ENCODE results near the gene LHX5. TPM values are rescaled to one million over a fixed set of nuclear protein-coding genes. Genes with fewer than 3 reads are reported as not detected.

LHX5 gene
- polyA plus RNA-seq, 2 donors, result not detected

DNA sequence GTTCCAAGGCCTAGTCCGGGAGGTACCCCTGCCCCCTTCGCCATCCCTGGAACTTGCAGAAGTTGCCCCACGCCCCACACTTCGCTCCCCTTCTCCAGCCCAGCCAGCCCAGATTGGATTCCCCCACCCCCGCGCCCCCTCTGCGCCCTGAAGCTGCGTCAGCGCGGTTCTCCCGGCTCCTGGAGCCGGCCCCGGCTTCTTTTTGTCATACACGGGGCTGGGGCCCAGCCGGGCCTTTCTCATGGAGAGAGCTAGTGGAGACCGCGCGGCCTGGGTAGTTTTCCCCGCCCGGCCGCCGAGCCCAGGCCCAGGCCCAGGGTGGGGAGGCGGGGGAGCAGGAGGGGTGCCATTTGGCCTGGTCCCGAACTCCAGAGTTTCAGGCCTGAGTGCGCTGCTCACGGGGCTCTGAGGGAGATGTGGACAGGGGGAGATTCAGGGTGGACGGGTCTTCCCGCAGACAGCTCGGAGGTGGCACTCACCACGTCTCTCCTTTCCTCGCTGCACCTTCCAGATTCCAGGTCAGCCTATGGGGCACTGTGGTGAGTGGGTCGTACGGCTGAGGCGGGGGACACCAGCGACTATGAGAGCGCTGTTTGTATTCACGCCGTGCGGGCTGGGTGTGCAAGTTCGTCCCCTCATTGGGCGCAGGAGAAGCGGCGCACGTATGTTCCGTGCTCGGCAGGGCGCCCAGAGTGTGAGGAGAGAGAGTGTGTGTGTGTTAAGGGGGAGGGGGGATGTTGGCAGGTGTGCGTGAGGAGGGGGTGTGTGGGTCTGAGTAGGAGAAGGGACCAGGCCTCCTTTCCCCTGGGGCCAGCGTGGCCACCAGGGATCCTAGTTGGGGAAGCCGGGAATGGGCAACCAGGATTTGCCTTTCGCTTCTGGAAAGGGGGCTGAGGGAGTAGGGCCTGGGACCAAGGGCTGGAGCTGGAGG lies 785 bp upstream of the LHX5 start:
- WGBS, 2 donors, result 5 to 6% methylated on average over 51 of the region's 51 CpGs
- H3K4me3 ChIP-seq (ENCODE audit: low read depth in 1 of 2, low read length in 2 of 2), result no peak overlapping the region
- H3K27ac ChIP-seq (ENCODE audit: low read depth in 2 of 2, low read length in 1 of 2), result no peak overlapping the region
- peaks cover 15 to 32% of the 10 kb centered on the region in 2 donors for H3K27me3 ChIP-seq (ENCODE audit: control insufficient read depth in 1 of 2, insufficient read depth in 2 of 2, low read length in 2 of 2)
- peaks cover 0 to 2% of the 10 kb centered on the region in 2 donors for H3K9me3 ChIP-seq (ENCODE audit: control insufficient read depth in 2 of 2, insufficient read depth in 1 of 2, low read depth in 1 of 2, low read length in 1 of 2)
- H3K4me1 ChIP-seq (ENCODE audit: control insufficient read depth in 2 of 2, insufficient read depth in 2 of 2, low read length in 1 of 2), result peaks cover 0 to 8% of the 10 kb centered on the region in 2 donors
- no peaks in the 10 kb centered on the region for H3K36me3 ChIP-seq (ENCODE audit: control insufficient read depth in 2 of 2, insufficient read depth in 2 of 2, low read length in 1 of 2)

DNA sequence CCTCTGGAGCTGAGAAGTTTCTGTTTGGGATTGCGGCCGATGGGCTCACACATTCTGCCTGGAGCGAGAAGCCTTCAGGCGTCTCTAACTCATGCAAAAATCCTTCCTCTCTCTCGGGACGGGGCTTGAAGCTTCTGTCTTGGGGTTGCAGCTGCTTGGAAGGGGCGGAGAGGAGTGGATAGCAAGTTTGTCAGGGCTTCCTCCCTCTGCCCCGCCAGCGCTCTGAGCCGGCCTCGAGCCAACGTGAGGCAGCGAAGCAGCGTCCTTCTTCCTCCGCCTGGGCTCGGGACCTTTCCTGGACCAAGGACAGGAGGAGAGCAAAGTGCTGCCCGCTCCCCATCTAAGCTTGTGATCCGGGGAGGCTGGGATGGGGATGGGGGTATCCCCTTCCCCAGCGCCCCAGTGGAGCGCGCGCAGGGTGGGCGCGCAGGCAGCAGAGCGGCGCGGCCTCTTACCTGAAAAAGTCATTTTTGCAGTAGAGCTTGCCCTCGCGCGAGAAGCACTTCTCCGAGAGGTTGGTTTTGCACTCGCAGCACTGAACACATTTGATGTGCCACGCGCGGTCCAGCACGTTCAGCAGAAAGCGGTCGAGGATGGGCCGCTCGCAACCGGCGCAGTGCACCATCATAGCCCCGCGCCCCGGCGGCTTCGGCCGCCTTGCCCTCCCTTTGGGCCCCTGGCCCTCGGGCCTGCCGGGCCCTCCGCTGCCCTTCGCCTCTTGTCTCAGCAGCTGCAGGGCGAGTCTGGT lies 626 bp downstream of the LHX5 start:
- H3K36me3 ChIP-seq (ENCODE audit: control insufficient read depth in 2 of 2, insufficient read depth in 2 of 2, low read length in 1 of 2), result no peaks in the 10 kb centered on the region
- H3K27me3 ChIP-seq (ENCODE audit: control insufficient read depth in 1 of 2, insufficient read depth in 2 of 2, low read length in 2 of 2), result peaks cover 16 to 43% of the 10 kb centered on the region in 2 donors
- peaks cover 0 to 9% of the 10 kb centered on the region in 2 donors for H3K4me1 ChIP-seq (ENCODE audit: control insufficient read depth in 2 of 2, insufficient read depth in 2 of 2, low read length in 1 of 2)
- peaks cover 0 to 4% of the 10 kb centered on the region in 2 donors for H3K9me3 ChIP-seq (ENCODE audit: control insufficient read depth in 2 of 2, insufficient read depth in 1 of 2, low read depth in 1 of 2, low read length in 1 of 2)
- WGBS, 2 donors, result 3 to 5% methylated on average over 53 of the region's 53 CpGs
- H3K4me3 ChIP-seq (ENCODE audit: low read depth in 1 of 2, low read length in 2 of 2), result no peak overlapping the region
- no peak overlapping the region for H3K27ac ChIP-seq (ENCODE audit: low read depth in 2 of 2, low read length in 1 of 2)

DNA sequence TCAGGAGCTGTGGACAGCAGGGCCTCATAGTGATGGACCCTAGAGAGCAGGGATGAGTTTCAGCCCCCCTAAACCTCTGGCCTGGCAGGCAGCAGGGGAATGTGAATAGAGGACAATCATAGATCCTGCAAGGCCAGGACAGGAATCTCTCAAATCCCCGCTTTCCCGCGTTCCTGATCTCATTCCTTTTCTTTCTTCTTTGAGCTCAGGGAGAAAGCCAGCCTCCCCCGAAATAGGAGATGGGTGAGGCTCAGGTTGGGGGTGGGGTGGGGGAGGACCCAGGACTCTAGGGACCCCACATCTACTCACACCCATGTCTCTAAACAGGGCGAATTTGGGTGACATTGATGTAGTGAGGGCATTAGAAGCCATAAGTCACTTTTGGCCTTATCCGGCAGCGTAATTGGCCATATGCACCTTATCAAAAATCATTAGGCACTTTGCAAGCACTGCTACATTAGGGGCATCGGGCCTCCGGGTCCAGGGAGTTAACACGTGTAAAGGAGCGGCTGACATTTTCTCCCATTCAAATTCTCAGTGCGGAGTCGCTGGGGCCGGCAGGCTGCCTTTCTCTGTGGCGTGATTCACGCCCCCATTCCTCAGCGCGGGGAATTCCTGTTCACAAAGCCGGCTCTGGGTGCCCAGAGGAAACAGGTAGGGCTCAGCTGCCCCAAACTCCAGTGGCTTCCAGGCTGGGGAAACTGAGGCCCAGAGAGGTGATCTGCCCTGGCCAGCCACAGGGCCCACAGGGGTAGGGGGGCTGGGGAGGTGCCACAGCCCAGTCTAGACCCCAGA lies 1.5 kb downstream of the LHX5 start:
- peaks cover 25 to 52% of the 10 kb centered on the region in 2 donors for H3K27me3 ChIP-seq (ENCODE audit: control insufficient read depth in 1 of 2, insufficient read depth in 2 of 2, low read length in 2 of 2)
- 5% methylated on average over 19 of the region's 19 CpGs for WGBS, 2 donors
- peaks cover 0 to 4% of the 10 kb centered on the region in 2 donors for H3K9me3 ChIP-seq (ENCODE audit: control insufficient read depth in 2 of 2, insufficient read depth in 1 of 2, low read depth in 1 of 2, low read length in 1 of 2)
- no peaks in the 10 kb centered on the region for H3K36me3 ChIP-seq (ENCODE audit: control insufficient read depth in 2 of 2, insufficient read depth in 2 of 2, low read length in 1 of 2)
- H3K27ac ChIP-seq (ENCODE audit: low read depth in 2 of 2, low read length in 1 of 2), result no peak overlapping the region
- H3K4me1 ChIP-seq (ENCODE audit: control insufficient read depth in 2 of 2, insufficient read depth in 2 of 2, low read length in 1 of 2), result peaks cover 7 to 9% of the 10 kb centered on the region in 2 donors
- H3K4me3 ChIP-seq (ENCODE audit: low read depth in 1 of 2, low read length in 2 of 2), result no peak overlapping the region

DNA sequence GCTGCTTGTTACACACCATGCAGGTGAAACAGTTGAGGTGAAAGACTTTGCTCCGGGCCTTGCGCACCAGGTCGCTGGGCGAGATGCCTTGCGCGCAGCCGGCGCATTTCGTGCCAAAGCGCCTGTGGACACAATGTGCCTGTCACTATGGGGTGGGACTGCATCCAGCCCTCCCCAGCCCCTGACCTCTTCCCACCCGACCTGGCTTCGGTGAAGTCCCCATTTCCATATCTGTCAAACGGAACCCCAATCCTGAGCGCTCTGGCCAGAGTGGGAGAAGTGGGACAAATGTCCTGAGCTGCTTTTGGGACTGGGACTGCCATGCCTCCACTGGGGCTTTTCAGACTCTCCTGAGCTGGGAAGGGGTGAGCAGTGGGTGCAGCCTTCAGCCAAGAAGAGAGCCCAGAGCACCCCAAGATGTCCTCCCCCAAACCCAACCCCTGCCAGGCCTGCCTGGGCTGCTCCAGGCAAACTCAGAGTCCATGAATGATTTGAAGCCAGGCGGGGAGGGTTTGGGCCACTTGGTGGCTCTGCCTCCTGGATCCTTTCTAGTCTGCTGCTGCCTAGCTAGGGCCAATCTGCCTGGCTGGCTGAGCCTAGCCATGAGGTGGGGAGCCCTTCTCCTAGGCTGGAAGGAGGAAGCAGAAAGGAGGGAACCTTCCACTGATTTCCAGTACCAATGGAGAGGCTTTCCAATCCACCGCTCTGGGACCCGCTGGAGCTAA lies 2.3 kb downstream of the LHX5 start:
- Histone ChIP-seq H3K9me3 (ENCODE audit: control insufficient read depth in 2 of 2, insufficient read depth in 1 of 2, low read depth in 1 of 2, low read length in 1 of 2) (peaks cover 0 to 4% of the 10 kb centered on the region in 2 donors), H3K4me3 (ENCODE audit: low read depth in 1 of 2, low read length in 2 of 2) (no peak overlapping the region), H3K36me3 (ENCODE audit: control insufficient read depth in 2 of 2, insufficient read depth in 2 of 2, low read length in 1 of 2) (no peaks in the 10 kb centered on the region), H3K4me1 (ENCODE audit: control insufficient read depth in 2 of 2, insufficient read depth in 2 of 2, low read length in 1 of 2) (peaks cover 10 to 11% of the 10 kb centered on the region in 2 donors), H3K27ac (ENCODE audit: low read depth in 2 of 2, low read length in 1 of 2) (no peak overlapping the region), H3K27me3 (ENCODE audit: control insufficient read depth in 1 of 2, insufficient read depth in 2 of 2, low read length in 2 of 2) (peaks cover 23 to 52% of the 10 kb centered on the region in 2 donors)
- 7% methylated on average over 17 of the region's 17 CpGs for WGBS, 2 donors

DNA sequence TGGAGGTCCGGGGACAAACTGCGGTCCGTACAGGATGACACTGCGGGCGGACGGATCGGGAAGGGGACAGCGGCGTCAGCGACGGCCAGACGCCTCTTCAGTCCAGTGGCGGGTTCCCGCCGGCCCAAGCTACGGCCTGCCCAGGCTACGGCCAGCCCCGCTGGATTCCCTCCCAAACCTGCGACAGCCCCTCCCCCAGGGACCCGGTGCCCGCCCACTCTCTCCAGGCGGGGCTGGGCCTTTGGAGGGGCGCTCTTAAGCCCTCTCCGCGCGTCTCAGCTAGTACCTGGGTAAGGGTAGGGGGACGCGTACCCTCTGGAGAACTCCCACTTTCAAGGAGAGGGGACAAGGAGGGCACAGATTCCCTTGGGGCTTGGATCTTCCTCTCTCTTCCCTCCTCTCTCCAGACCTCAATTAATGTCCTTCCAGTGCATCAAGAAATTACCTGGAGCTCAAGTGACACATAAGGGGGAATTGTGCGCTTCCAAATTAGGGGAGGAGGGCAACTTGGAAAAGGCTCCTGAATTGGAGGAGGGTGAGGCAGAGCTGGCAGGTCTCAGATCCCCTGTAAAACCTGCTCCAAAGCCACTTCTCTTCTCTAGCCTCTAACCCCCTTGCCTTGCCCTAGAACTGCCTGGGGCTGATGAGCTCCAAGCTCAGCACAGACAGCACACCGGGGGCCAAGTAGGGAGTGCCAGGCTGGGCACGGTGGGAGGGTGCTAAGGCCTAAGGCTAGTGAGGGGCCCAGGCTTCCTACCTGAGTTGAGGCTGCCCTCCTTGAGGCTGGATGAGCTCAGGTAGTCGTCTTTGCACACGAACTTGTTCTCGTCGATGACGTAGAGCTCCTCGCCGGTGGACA lies 3.1 kb downstream of the LHX5 start:
- Histone ChIP-seq H3K4me1 (ENCODE audit: control insufficient read depth in 2 of 2, insufficient read depth in 2 of 2, low read length in 1 of 2) (peaks cover 13 to 17% of the 10 kb centered on the region in 2 donors), H3K36me3 (ENCODE audit: control insufficient read depth in 2 of 2, insufficient read depth in 2 of 2, low read length in 1 of 2) (no peaks in the 10 kb centered on the region), H3K27me3 (ENCODE audit: control insufficient read depth in 1 of 2, insufficient read depth in 2 of 2, low read length in 2 of 2) (peaks cover 19 to 57% of the 10 kb centered on the region in 2 donors), H3K4me3 (ENCODE audit: low read depth in 1 of 2, low read length in 2 of 2) (no peak overlapping the region), H3K27ac (ENCODE audit: low read depth in 2 of 2, low read length in 1 of 2) (no peak overlapping the region), H3K9me3 (ENCODE audit: control insufficient read depth in 2 of 2, insufficient read depth in 1 of 2, low read depth in 1 of 2, low read length in 1 of 2) (peaks cover 0 to 4% of the 10 kb centered on the region in 2 donors)
- 3% methylated on average over 38 of the region's 38 CpGs for WGBS, 2 donors

DNA sequence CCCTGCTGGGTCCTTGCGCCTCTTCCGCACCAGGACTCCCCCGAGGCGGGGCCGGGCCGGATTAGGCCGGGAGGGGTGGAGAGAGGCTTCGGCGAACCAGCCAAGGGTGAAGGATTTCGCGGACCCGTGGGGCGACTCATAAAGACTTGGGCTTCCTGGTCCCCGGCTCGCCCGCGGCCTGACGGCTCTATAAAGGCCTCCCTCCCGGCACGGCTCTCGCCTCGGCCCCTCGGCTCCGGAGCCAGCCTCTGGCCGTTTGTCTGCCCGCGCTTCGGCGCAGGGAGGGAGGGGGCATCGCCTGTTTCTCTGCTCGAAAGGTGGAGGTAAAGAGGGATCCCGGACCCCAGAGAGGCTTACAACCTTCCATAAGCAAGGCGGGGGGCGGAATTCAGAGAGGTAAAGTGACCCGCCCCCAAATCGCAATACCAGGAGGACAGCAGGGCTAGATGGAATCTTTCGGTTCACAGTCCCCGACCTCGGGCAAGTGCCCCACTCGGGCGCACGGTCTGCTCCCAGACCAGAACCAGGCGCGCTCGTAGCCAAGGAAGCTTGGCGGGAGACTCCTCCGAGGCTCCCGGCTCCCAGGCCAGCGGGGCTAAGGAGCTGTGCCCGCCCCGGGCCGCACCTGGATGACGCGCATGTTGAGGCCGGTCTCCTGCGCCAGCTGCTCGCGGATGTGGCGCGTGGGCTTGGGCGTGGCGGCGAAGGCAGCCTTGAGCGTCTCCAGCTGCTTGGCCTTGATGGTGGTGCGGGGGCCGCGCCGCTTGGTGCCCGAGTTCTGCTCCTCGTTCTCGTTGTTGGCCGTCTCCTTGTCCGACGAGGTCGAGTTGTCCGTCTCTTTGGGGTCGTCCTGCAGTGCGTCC lies 3.9 kb downstream of the LHX5 start:
- Histone ChIP-seq H3K27me3 (ENCODE audit: control insufficient read depth in 1 of 2, insufficient read depth in 2 of 2, low read length in 2 of 2) (peaks cover 19 to 65% of the 10 kb centered on the region in 2 donors), H3K4me3 (ENCODE audit: low read depth in 1 of 2, low read length in 2 of 2) (peak overlapping the region; percentile 16 to 28), H3K36me3 (ENCODE audit: control insufficient read depth in 2 of 2, insufficient read depth in 2 of 2, low read length in 1 of 2) (no peaks in the 10 kb centered on the region), H3K27ac (ENCODE audit: low read depth in 2 of 2, low read length in 1 of 2) (no peak overlapping the region), H3K4me1 (ENCODE audit: control insufficient read depth in 2 of 2, insufficient read depth in 2 of 2, low read length in 1 of 2) (peaks cover 16 to 19% of the 10 kb centered on the region in 2 donors), H3K9me3 (ENCODE audit: control insufficient read depth in 2 of 2, insufficient read depth in 1 of 2, low read depth in 1 of 2, low read length in 1 of 2) (peaks cover 0 to 4% of the 10 kb centered on the region in 2 donors)
- 1 to 2% methylated on average over 77 to 78 of the region's 78 CpGs for WGBS, 2 donors

DNA sequence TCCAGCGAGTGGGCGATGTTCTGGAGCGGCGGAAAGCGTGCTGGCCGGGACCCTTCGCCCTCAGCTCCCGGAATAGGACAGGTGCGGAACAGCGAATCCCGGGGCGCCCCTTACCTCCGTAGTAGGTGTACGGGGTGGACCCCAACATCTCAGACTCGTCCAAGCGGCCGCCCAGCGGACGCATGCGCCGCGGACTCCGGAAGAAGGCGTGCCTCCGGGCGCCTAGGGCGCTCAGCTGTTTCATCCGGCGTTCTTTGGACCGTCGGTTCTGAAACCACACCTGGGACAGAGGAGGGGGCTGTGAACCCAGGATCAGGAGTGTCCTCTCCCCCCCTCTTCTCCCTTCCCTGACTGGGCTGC lies 4.5 kb downstream of the LHX5 start:
- H3K4me3 ChIP-seq (ENCODE audit: low read depth in 1 of 2, low read length in 2 of 2), result peak overlapping the region; percentile 16 to 28
- H3K27me3 ChIP-seq (ENCODE audit: control insufficient read depth in 1 of 2, insufficient read depth in 2 of 2, low read length in 2 of 2), result peaks cover 19 to 60% of the 10 kb centered on the region in 2 donors
- 3% methylated on average over 31 of the region's 31 CpGs for WGBS, 2 donors

More for the DNA sequence above, 4.5 kb downstream of the LHX5 start:
- H3K9me3 ChIP-seq (ENCODE audit: control insufficient read depth in 2 of 2, insufficient read depth in 1 of 2, low read depth in 1 of 2, low read length in 1 of 2), result peaks cover 0 to 2% of the 10 kb centered on the region in 2 donors
- H3K4me1 ChIP-seq (ENCODE audit: control insufficient read depth in 2 of 2, insufficient read depth in 2 of 2, low read length in 1 of 2), result peaks cover 16 to 19% of the 10 kb centered on the region in 2 donors
- H3K36me3 ChIP-seq (ENCODE audit: control insufficient read depth in 2 of 2, insufficient read depth in 2 of 2, low read length in 1 of 2), result no peaks in the 10 kb centered on the region
- H3K27ac ChIP-seq (ENCODE audit: low read depth in 2 of 2, low read length in 1 of 2), result no peak overlapping the region
